Peyer's patch (tissue), 4 donors: ENCODE measurements around the gene TSPAN18. TPM values are rescaled to one million over a fixed set of nuclear protein-coding genes. Genes with fewer than 3 reads are reported as not detected.

Experiments used
- DNase-seq, 3 donors: peaks; one replicate each; pipeline ENCODE4 v3.0.0-alpha.2; 2017 to 2019
- H3K27ac ChIP-seq, 4 donors: fragments of 200-600 bp; sonication (generic); one replicate each; pipeline ENCODE4 v1.5.1; 2016 to 2019
- H3K27me3 ChIP-seq, 2 donors: fragments of 200-600 bp; sonication (generic); one replicate each; pipeline ENCODE4 v1.5.1; 2019
- H3K36me3 ChIP-seq, 3 donors: fragments of 200-600 bp; sonication (generic); one replicate each; pipeline ENCODE4 v1.5.1; 2016 to 2019
- H3K4me1 ChIP-seq, 4 donors: fragments of 200-600 bp; sonication (generic); one replicate each; pipeline ENCODE4 v1.5.1; 2016 to 2019
- H3K4me3 ChIP-seq, 4 donors: fragments of 200-600 bp; sonication (generic); 1 replicate in 3 of 4; 2 replicates in 1 of 4; pipeline ENCODE4 v1.5.1; 2016 to 2019; ENCODE audit warnings: mild to moderate bottlenecking in 1 of 4
- H3K9me3 ChIP-seq, 4 donors: fragments of 200-600 bp; sonication (generic); one replicate each; pipeline ENCODE4 v1.5.1; 2016 to 2019; ENCODE audit warnings: mild to moderate bottlenecking in 1 of 4
- POLR2A ChIP-seq, 2 donors: fragments of 450-650 bp; IDR thresholded peaks; one replicate each; pipeline ENCODE4 v1.5.1; 2017; ENCODE audit warnings: antibody characterized with exemption in 2 of 2, mild to moderate bottlenecking in 2 of 2, moderate library complexity in 2 of 2
- total RNA-seq, 4 donors: library from RNA; depleted of rRNA; stranded (reverse); fragments of >200 nt; gene quantifications; one replicate each; pipeline ENCODE4 v1.1.0, GENCODE V29; 2016
- TF ChIP-seq, protein P1 (sequence below), 6 experiments: fragments of 450-650 bp in 4 of 6; fragments of 200-600 bp in 2 of 6; sonication (generic) in 1 of 6; IDR thresholded peaks; one replicate each; pipeline ENCODE4 v1.5.1; 2017 to 2019; ENCODE audit warnings: antibody characterized with exemption in 6 of 6, mild to moderate bottlenecking in 3 of 6, moderate library complexity in 1 of 6

TSPAN18 gene
- total RNA-seq, 4 donors from 2014 or later: 1.1 to 19.8 (median 3.1) TPM

DNA sequence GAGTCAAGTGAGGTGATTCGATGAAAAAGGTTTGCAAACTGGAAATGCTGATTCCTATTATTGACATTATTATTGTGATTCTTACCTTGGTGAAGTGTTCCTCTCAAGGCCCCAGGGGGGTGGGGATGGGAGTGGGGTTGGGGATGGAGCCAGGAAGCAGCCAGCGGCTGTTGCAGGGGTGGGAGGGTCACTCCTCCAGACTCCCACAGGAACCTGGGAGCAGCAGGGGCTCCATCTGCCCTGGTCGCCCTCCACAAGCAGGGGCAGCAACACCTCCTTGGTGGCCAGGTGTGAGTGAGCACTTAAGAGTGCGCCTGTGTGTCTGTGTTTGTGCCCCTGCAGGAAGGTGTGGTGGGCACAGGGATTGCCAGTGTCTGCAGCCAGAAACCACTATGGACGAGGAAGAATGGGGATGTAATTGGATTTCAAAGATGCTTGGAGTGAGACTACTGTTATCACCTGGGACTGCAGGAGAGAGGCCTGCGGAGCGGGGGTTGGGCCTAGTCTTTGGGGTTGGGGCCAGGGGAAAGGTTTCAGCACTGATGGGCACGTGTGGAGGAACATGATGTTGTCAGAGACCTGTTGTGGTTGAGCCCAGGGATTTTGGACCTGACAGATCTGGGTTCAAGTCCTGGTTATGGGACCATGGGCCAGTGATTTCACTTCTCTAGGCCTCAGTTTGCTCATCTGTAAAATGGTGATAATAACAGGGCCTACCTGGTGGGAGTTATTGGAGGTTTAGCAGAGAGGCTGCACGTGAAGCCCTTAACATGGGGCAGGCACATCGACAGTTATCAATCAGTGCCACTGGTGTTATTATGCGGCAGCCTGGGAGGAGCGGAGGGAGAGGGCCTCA lies 227.5 kb downstream of the TSPAN18 start:
- Histone ChIP-seq H3K4me3 (no peak overlapping the region), H3K27me3 (no peaks in the 10 kb centered on the region), H3K27ac (peak overlapping the region in 3 of 4 donors; percentile 51 to 66 (median 56)), H3K9me3 (no peaks in the 10 kb centered on the region), H3K36me3 (no peaks in the 10 kb centered on the region), H3K4me1 (peaks cover 0 to 71% (median 3%) of the 10 kb centered on the region in 4 donors)
- TF ChIP-seq, protein P1, sequence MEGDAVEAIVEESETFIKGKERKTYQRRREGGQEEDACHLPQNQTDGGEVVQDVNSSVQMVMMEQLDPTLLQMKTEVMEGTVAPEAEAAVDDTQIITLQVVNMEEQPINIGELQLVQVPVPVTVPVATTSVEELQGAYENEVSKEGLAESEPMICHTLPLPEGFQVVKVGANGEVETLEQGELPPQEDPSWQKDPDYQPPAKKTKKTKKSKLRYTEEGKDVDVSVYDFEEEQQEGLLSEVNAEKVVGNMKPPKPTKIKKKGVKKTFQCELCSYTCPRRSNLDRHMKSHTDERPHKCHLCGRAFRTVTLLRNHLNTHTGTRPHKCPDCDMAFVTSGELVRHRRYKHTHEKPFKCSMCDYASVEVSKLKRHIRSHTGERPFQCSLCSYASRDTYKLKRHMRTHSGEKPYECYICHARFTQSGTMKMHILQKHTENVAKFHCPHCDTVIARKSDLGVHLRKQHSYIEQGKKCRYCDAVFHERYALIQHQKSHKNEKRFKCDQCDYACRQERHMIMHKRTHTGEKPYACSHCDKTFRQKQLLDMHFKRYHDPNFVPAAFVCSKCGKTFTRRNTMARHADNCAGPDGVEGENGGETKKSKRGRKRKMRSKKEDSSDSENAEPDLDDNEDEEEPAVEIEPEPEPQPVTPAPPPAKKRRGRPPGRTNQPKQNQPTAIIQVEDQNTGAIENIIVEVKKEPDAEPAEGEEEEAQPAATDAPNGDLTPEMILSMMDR (IDR thresholded peaks at IDR 0.05): no peak
- TF ChIP-seq POLR2A (IDR thresholded peaks at IDR 0.05): no peak
- no peak for DNase-seq

DNA sequence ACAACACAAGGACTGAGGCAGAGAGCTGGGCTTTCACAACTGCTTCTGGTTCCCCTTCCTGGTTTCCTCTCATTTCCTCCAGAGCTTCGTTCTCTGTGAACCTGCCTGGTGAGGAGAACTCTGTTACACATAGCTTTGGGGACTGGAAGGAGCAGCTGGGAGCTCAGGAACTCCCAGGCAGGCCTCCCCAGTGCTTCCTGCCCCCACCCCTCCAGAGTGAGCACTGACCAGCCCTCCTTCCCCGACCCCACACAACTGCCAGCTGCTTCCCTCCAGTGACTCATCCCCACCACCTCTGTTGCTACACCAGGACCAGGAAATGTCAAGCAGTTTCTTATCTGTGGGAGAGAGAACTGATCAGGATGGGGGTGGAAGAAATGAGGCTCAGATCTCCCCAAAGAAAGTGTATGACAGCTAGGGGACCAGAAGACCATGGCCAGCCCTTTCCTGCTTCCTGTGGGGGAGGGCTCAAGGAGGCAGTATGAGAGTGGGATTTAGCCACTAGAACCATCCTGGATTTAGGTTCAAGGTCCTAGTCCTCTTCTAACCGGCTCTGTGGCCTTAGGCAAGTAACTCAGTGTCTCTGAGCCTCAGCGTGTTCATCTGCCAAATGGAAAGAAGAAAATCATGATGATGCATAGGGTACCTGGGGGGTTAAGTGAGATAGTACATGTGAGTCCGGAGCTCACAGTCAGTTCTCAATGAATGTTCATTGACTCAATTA lies 228.4 kb downstream of the TSPAN18 start:
- TF ChIP-seq, protein P1 (IDR thresholded peaks at IDR 0.05): no peak
- TF ChIP-seq POLR2A (IDR thresholded peaks at IDR 0.05): no peak
- peak in 2 of 3 donors; percentile 77 to 82 for DNase-seq

DNA sequence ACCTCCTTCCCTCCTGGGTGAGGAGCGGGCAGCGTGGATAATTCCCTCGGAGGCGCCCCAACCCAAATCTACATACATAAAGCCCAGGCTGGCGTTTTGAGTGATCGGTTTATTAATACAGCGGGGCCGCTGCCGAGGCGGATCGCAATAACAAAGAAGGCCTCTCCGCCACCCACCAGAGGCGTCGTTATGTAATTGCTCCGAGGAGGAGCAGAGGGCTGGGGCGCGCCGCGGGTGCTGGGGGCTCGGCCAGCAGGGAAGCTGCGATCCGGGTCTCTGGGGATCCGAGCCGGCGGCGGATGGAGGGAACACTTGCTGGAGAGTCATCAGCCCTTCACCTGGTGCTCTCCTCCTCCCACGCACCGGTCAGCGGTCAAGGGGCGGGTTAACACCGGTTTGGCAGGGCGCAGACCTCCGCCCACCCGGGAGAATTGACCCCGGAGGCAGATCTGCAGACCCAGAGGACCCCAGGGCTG lies 230.3 kb downstream of the TSPAN18 start:
- Histone ChIP-seq H3K4me3 (peak overlapping the region in 1 of 4 donors; percentile 2), H3K27me3 (no peaks in the 10 kb centered on the region), H3K9me3 (no peaks in the 10 kb centered on the region), H3K36me3 (no peaks in the 10 kb centered on the region), H3K27ac (no peak overlapping the region), H3K4me1 (peaks cover 0 to 67% (median 0%) of the 10 kb centered on the region in 4 donors)
- DNase-seq: no peak
- TF ChIP-seq POLR2A (IDR thresholded peaks at IDR 0.05): no peak
- TF ChIP-seq, protein P1 (IDR thresholded peaks at IDR 0.05): no peak

More for the DNA sequence above, 228.4 kb downstream of the TSPAN18 start:
- Histone ChIP-seq H3K4me3 (no peak overlapping the region), H3K27ac (peak overlapping the region; percentile 25 to 66 (median 54)), H3K27me3 (no peaks in the 10 kb centered on the region), H3K4me1 (peaks cover 0 to 76% (median 3%) of the 10 kb centered on the region in 4 donors), H3K9me3 (no peaks in the 10 kb centered on the region), H3K36me3 (no peaks in the 10 kb centered on the region)

DNA sequence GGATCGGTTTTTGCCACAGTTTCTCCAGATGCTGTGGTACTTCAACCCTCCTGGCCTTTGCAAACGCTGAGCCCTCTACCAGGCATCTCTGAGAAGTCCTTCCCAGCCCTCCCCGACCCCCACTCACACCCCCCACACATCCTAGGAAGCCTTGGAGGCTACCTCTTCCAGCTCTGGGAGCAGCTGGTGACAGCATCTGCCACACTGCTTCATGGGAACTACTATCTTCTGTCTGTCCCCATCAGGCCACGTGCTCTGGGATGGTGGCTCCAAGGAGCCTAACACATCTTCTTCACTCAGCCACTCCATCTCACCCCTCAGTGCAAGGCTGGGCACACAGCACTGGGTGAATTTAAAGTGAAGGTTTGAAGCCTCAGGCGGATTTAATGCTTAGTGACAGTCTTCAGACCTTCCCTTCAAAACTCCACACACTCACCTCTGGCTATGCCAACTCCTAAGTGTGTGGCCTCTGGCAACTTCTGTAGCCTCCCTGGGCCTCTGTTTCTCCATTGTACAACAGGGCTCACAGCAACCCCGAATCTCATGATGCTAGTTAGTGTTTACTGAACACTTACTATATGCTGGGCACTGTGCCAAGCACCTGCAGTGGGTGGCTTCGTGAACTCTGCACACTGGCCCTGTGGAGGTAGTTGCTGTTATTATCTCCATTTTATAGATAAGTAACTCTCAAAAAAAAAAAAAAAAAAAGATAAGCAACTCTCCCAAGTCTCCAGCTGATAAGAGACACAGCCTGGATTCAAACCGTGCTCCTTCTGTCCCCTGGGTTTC lies 231.2 kb downstream of the TSPAN18 start:
- TF ChIP-seq, protein P1 (IDR thresholded peaks at IDR 0.05): no peak
- no peak for TF ChIP-seq POLR2A (IDR thresholded peaks at IDR 0.05)
- Histone ChIP-seq H3K4me1 (peaks cover 0 to 61% (median 0%) of the 10 kb centered on the region in 4 donors), H3K27me3 (no peaks in the 10 kb centered on the region), H3K9me3 (no peaks in the 10 kb centered on the region), H3K36me3 (no peaks in the 10 kb centered on the region), H3K27ac (peak overlapping the region in 2 of 4 donors; percentile 18 to 47), H3K4me3 (no peak overlapping the region)
- DNase-seq: peak in 2 of 3 donors; percentile 75 to 83

DNA sequence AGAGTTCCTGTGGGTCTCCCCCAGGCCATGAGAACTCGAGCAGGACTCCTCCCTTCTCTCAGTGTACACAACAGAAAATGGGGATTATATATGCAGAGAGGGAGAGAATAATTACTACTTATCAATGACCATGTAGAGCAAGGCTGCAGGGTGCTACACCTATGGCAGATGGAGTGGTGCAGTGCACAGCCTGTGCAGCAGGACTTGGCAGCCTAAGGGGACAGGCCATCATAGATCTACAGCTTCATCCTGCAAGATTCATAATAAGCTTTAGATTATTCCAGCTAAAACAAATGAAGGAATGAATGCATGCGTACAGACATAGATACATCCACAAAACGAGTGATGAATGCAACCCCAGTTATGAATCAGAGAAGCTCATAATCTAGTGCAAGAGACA lies 232.3 kb downstream of the TSPAN18 start:
- Histone ChIP-seq H3K27ac (peak overlapping the region in 1 of 4 donors; percentile 1), H3K4me1 (peaks cover 0 to 53% (median 0%) of the 10 kb centered on the region in 4 donors)

More for the DNA sequence above, 232.3 kb downstream of the TSPAN18 start:
- no peaks in the 10 kb centered on the region for H3K9me3 ChIP-seq
- H3K4me3 ChIP-seq: no peak overlapping the region
- no peaks in the 10 kb centered on the region for H3K36me3 ChIP-seq
- DNase-seq: no peak
- no peak for TF ChIP-seq POLR2A (IDR thresholded peaks at IDR 0.05)
- TF ChIP-seq, protein P1 (IDR thresholded peaks at IDR 0.05): no peak
- H3K27me3 ChIP-seq: no peaks in the 10 kb centered on the region
